ENCODE results near the gene WRAP73.

The WRAP73 gene

DNA sequence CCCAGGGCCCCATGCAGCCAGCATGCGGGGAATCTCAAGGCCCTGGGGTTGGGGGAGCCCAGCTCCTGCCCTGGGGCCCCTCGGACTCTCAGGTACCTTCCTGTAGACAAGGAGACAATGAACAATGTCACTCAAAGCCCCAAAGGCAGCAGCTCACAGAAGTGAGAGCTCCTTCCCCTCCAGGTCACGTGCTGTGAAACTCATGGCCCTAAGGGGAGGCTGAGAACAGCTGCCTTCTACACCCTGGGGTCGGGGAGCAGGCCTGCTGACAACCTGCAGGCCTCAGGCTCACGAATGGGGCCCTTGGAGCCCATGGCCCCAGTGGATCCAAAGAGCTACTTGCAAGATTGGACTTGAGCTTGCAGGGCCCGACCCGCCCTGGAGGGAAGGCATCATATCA, 41.7 kb downstream of the WRAP73 start:
- Histone ChIP-seq H3K4me3 (ENCODE audit: low read length in 2 of 2) (no peak overlapping the region), H3K27me3 (ENCODE audit: control insufficient read depth in 1 of 2, insufficient read depth in 2 of 2, low read length in 2 of 2) (peaks cover 42 to 50% of the 10 kb centered on the region in 2 donors), H3K27ac (ENCODE audit: low read length) (no peak overlapping the region), H3K9ac (ENCODE audit: low read length in 2 of 2) (no peak overlapping the region), H3K4me1 (ENCODE audit: control insufficient read depth, insufficient read depth, low read length) (peaks cover 18% of the 10 kb centered on the region), H3K36me3 (ENCODE audit: control insufficient read depth in 2 of 2, insufficient read depth in 2 of 2, low read length in 2 of 2) (no peaks in the 10 kb centered on the region), H3K9me3 (ENCODE audit: control insufficient read depth in 2 of 2, low read length in 2 of 2) (no peaks in the 10 kb centered on the region)

- Histone ChIP-seq H3K4me1 (ENCODE audit: control insufficient read depth, insufficient read depth, low read length) (peaks cover 18% of the 10 kb centered on the region), H3K27ac (ENCODE audit: low read length) (no peak overlapping the region), H3K36me3 (ENCODE audit: control insufficient read depth in 2 of 2, insufficient read depth in 2 of 2, low read length in 2 of 2) (no peaks in the 10 kb centered on the region), H3K4me3 (ENCODE audit: low read length in 2 of 2) (no peak overlapping the region), H3K9me3 (ENCODE audit: control insufficient read depth in 2 of 2, low read length in 2 of 2) (no peaks in the 10 kb centered on the region), H3K9ac (ENCODE audit: low read length in 2 of 2) (no peak overlapping the region), H3K27me3 (ENCODE audit: control insufficient read depth in 1 of 2, insufficient read depth in 2 of 2, low read length in 2 of 2) (peaks cover 42 to 50% of the 10 kb centered on the region in 2 donors)
Measured at GRCh38 chr1:3607703-3608065, 42.2 kb downstream of the WRAP73 start.

DNA sequence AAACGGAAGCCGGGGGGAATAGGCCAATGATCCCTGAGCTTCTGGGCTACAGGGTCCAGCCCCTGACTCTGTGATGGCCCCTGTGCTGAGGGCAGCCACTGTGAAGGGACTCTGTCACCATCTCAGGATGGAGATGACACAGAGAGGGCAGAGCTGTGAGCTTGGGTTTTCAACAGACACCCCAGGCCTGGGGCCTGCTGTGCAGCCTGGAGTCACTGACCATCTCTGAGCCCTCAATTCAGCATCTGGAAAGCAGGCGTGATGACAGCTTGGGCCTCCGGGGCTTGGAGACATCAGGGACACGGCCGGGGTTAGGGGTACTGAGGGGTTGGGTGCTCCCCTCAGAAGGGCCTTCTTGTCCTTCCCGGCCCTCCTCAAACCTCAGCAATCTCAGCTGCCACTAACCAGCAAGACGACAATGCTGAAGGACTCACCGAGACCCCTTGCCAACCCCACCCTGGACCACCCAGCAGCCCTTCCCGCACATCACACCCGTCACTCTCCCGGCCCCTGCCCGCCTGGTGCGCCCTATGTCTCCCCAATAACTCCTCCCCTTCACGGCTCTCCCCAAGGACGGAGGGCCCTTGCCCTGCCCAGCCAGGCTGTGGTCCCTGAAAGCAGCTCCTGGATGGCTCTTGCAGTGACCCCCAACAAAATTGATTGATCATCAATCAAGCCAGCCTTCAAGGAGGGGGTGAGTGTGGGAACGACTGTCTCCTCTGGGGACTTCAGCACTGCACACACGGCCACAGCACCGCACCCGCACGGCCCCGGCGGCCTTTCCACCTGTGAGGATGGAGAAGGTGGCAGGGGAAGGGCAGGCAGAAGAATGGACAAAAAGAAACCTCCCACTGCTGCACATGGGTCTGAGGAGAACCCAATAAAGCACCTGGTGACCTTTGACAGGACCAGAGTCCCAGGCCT, 42.9 kb downstream of the WRAP73 start:
- Histone ChIP-seq H3K9me3 (ENCODE audit: control insufficient read depth in 2 of 2, low read length in 2 of 2) (no peaks in the 10 kb centered on the region), H3K36me3 (ENCODE audit: control insufficient read depth in 2 of 2, insufficient read depth in 2 of 2, low read length in 2 of 2) (no peaks in the 10 kb centered on the region), H3K27me3 (ENCODE audit: control insufficient read depth in 1 of 2, insufficient read depth in 2 of 2, low read length in 2 of 2) (peaks cover 38 to 47% of the 10 kb centered on the region in 2 donors), H3K27ac (ENCODE audit: low read length) (no peak overlapping the region), H3K9ac (ENCODE audit: low read length in 2 of 2) (no peak overlapping the region), H3K4me1 (ENCODE audit: control insufficient read depth, insufficient read depth, low read length) (peaks cover 17% of the 10 kb centered on the region), H3K4me3 (ENCODE audit: low read length in 2 of 2) (no peak overlapping the region)

GRCh38 chr1:3604997-3605823, 44.7 kb downstream of the WRAP73 start:
- H3K9me3 ChIP-seq (ENCODE audit: control insufficient read depth in 2 of 2, low read length in 2 of 2) = no peaks in the 10 kb centered on the region
- no peak overlapping the region for H3K4me3 ChIP-seq (ENCODE audit: low read length in 2 of 2)
- no peak overlapping the region for H3K27ac ChIP-seq (ENCODE audit: low read length)
- H3K4me1 ChIP-seq (ENCODE audit: control insufficient read depth, insufficient read depth, low read length) = peaks cover 2% of the 10 kb centered on the region
- no peak overlapping the region for H3K9ac ChIP-seq (ENCODE audit: low read length in 2 of 2)
- H3K36me3 ChIP-seq (ENCODE audit: control insufficient read depth in 2 of 2, insufficient read depth in 2 of 2, low read length in 2 of 2) = no peaks in the 10 kb centered on the region
- H3K27me3 ChIP-seq (ENCODE audit: control insufficient read depth in 1 of 2, insufficient read depth in 2 of 2, low read length in 2 of 2) = peaks cover 27 to 31% of the 10 kb centered on the region in 2 donors

- no peak overlapping the region for H3K4me3 ChIP-seq (ENCODE audit: low read length in 2 of 2)
- H3K27me3 ChIP-seq (ENCODE audit: control insufficient read depth in 1 of 2, insufficient read depth in 2 of 2, low read length in 2 of 2) = peaks cover 21 to 25% of the 10 kb centered on the region in 2 donors
- no peak overlapping the region for H3K27ac ChIP-seq (ENCODE audit: low read length)
- H3K4me1 ChIP-seq (ENCODE audit: control insufficient read depth, insufficient read depth, low read length) = no peaks in the 10 kb centered on the region
- H3K36me3 ChIP-seq (ENCODE audit: control insufficient read depth in 2 of 2, insufficient read depth in 2 of 2, low read length in 2 of 2) = no peaks in the 10 kb centered on the region
- no peak overlapping the region for H3K9ac ChIP-seq (ENCODE audit: low read length in 2 of 2)
- no peaks in the 10 kb centered on the region for H3K9me3 ChIP-seq (ENCODE audit: control insufficient read depth in 2 of 2, low read length in 2 of 2)
Measured at GRCh38 chr1:3604468-3604974, 45.4 kb downstream of the WRAP73 start.

- Histone ChIP-seq H3K9ac (ENCODE audit: low read length in 2 of 2) (no peak overlapping the region), H3K27me3 (ENCODE audit: control insufficient read depth in 1 of 2, insufficient read depth in 2 of 2, low read length in 2 of 2) (peaks cover 14 to 18% of the 10 kb centered on the region in 2 donors), H3K4me1 (ENCODE audit: control insufficient read depth, insufficient read depth, low read length) (peaks cover under 1% of the 10 kb centered on the region), H3K27ac (ENCODE audit: low read length) (no peak overlapping the region), H3K9me3 (ENCODE audit: control insufficient read depth in 2 of 2, low read length in 2 of 2) (no peaks in the 10 kb centered on the region), H3K4me3 (ENCODE audit: low read length in 2 of 2) (no peak overlapping the region), H3K36me3 (ENCODE audit: control insufficient read depth in 2 of 2, insufficient read depth in 2 of 2, low read length in 2 of 2) (no peaks in the 10 kb centered on the region)
Measured at GRCh38 chr1:3603571-3604467, 46.1 kb downstream of the WRAP73 start.

DNA sequence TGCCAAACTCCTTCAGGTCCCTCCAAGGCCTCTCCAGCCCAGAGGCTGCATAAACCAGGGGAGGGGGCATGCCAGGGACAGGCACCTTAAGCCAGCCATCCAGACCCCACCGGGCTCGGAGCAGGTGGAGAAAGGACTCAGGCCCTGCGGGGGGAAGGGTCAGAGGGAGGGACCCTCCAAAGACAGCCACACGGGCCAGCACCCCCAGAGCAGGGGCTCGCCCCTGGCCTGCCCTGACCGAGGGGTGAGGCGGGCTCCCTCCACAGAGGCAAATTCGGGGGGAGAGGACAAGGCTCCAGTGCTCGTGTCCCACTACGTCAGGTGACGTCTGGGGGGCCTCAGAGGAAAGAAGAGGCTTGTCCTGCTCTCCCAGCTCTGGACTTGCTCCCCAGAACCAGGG, 46.7 kb downstream of the WRAP73 start:
- H3K27ac ChIP-seq (ENCODE audit: low read length) = no peak overlapping the region
- no peaks in the 10 kb centered on the region for H3K9me3 ChIP-seq (ENCODE audit: control insufficient read depth in 2 of 2, low read length in 2 of 2)
- H3K4me3 ChIP-seq (ENCODE audit: low read length in 2 of 2) = no peak overlapping the region
- no peak overlapping the region for H3K9ac ChIP-seq (ENCODE audit: low read length in 2 of 2)
- no peaks in the 10 kb centered on the region for H3K36me3 ChIP-seq (ENCODE audit: control insufficient read depth in 2 of 2, insufficient read depth in 2 of 2, low read length in 2 of 2)
- H3K27me3 ChIP-seq (ENCODE audit: control insufficient read depth in 1 of 2, insufficient read depth in 2 of 2, low read length in 2 of 2) = peaks cover 10 to 12% of the 10 kb centered on the region in 2 donors
- peaks cover 7% of the 10 kb centered on the region for H3K4me1 ChIP-seq (ENCODE audit: control insufficient read depth, insufficient read depth, low read length)

DNA sequence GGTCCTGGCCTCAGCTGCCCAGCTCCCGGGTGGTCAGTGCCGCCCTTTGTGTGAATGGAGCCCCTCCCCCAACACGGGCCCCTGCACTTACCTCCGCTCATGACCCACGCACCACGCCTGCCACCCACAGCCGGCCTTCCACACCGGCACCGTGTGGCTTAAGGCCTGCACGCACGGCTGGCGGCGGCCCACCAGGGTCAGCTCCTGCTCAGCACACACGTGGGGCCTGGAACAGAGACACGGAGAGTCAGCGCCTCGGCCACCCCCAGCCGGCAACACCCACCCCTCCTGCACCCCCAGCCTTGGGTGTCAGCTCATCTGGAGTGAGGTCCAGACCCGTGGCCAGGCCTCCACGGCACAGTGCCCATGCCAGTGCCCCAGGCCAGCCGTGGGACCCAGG, 47.5 kb downstream of the WRAP73 start:
- Histone ChIP-seq H3K27ac (ENCODE audit: low read length) (no peak overlapping the region), H3K36me3 (ENCODE audit: control insufficient read depth in 2 of 2, insufficient read depth in 2 of 2, low read length in 2 of 2) (no peaks in the 10 kb centered on the region), H3K27me3 (ENCODE audit: control insufficient read depth in 1 of 2, insufficient read depth in 2 of 2, low read length in 2 of 2) (peaks cover 7 to 11% of the 10 kb centered on the region in 2 donors)

GRCh38 chr1:3601743-3602142, 48.2 kb downstream of the WRAP73 start:
- H3K9me3 ChIP-seq (ENCODE audit: control insufficient read depth in 2 of 2, low read length in 2 of 2) = no peaks in the 10 kb centered on the region
- peaks cover 5 to 6% of the 10 kb centered on the region in 2 donors for H3K27me3 ChIP-seq (ENCODE audit: control insufficient read depth in 1 of 2, insufficient read depth in 2 of 2, low read length in 2 of 2)

More for the DNA sequence above, 47.5 kb downstream of the WRAP73 start:
- H3K9me3 ChIP-seq (ENCODE audit: control insufficient read depth in 2 of 2, low read length in 2 of 2) = no peaks in the 10 kb centered on the region
- H3K4me3 ChIP-seq (ENCODE audit: low read length in 2 of 2) = no peak overlapping the region
- no peak overlapping the region for H3K9ac ChIP-seq (ENCODE audit: low read length in 2 of 2)
- H3K4me1 ChIP-seq (ENCODE audit: control insufficient read depth, insufficient read depth, low read length) = peaks cover 9% of the 10 kb centered on the region

GRCh38 chr1:3600354-3600753, 49.5 kb downstream of the WRAP73 start:
- H3K4me3 ChIP-seq (ENCODE audit: low read length in 2 of 2) = no peak overlapping the region
- no peak overlapping the region for H3K9ac ChIP-seq (ENCODE audit: low read length in 2 of 2)
- H3K36me3 ChIP-seq (ENCODE audit: control insufficient read depth in 2 of 2, insufficient read depth in 2 of 2, low read length in 2 of 2) = no peaks in the 10 kb centered on the region
- H3K9me3 ChIP-seq (ENCODE audit: control insufficient read depth in 2 of 2, low read length in 2 of 2) = no peaks in the 10 kb centered on the region
- peaks cover 9% of the 10 kb centered on the region for H3K4me1 ChIP-seq (ENCODE audit: control insufficient read depth, insufficient read depth, low read length)
- H3K27ac ChIP-seq (ENCODE audit: low read length) = no peak overlapping the region
- H3K27me3 ChIP-seq (ENCODE audit: control insufficient read depth in 1 of 2, insufficient read depth in 2 of 2, low read length in 2 of 2) = peaks cover 0 to 3% of the 10 kb centered on the region in 2 donors

More at GRCh38 chr1:3601743-3602142, 48.2 kb downstream of the WRAP73 start:
- Histone ChIP-seq H3K4me3 (ENCODE audit: low read length in 2 of 2) (no peak overlapping the region), H3K27ac (ENCODE audit: low read length) (no peak overlapping the region), H3K36me3 (ENCODE audit: control insufficient read depth in 2 of 2, insufficient read depth in 2 of 2, low read length in 2 of 2) (no peaks in the 10 kb centered on the region), H3K4me1 (ENCODE audit: control insufficient read depth, insufficient read depth, low read length) (peaks cover 9% of the 10 kb centered on the region), H3K9ac (ENCODE audit: low read length in 2 of 2) (no peak overlapping the region)
